Eye (tissue), 1 donor: ENCODE data around the gene CFAP99.
"Not testable (repeated sequence)": the region's sequence is repeated elsewhere in the genome, so short reads cannot be mapped to it uniquely, and the experiment has no call there.

Experiments
- DNase-seq: peaks from one replicate; pipeline ENCODE4 v3.0.0-alpha.2; 2015

The CFAP99 gene

DNA sequence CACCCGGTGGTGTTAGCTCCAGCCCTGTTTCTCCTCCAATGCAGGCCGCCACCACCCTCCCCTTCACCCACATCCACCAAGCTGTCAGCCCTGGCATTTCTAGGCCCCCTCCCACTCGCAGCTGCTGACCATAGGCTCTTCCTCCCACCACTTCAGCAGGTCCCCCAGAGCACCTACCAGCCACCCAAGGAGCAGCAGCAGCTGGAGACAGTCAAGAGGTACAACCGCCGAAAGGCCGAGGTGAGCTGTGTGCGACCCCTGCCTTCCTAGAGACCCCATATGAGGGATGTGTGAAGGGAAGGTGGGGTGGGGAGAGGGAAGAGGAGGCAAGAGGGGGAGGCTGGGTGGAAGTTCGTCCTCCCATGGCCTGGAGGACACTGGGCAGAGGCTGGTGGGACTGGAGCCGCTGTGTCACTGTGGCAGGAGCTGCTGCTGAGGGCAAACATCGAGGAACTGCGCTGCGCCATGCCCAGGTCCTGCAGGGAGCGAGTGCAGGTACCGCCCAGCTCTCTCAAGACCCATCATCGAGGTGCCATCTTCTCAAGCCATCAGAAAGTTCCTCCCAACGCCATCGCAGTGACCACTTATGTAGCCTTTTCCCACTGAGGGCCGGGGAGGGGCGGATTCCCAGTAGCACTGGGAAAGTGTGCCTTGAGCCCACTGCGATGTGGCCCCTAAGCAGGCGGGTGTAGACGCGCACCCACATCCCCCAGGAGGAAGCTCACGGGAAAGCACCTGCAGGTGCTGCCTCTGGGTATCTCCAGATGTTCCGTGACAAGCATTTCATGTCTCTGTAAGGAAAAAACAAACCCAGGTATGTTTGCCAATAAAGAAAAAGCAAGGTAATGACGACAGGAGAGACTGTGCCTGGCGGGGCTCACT, 31.0 kb downstream of the CFAP99 start:
- no peak for DNase-seq

DNA sequence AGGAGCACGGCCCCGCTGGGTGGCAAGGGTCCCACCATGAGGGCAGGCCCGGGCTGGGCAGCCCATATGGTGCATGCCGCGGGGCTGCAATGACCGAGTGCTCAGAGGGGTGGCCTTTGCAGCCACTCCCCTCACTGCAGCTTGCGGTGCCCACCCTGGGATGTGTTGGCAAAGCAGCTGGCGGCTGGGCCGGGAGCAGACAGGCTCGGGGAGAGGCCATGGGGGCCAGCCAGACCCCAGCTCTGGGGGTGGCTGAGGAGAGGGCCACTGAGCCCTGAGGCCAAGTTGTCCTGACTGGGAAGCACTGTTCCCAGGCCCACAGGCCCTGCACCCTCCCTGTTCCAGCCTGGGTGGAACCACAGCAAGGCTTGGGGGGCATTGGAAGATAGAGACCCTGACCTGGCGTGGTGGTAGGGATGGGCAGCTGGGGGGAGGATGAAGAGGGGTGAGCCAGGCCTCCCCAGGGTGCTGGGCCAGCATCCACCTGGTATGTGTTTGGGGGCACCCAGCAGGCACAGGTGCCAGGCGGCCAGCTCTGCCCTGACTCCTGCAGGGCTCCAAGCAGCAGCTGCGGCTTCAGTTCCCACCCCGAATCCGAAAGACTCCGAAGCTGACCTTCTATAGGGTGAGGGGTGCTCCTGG, 31.8 kb downstream of the CFAP99 start:
- DNase-seq, result no peak

DNA sequence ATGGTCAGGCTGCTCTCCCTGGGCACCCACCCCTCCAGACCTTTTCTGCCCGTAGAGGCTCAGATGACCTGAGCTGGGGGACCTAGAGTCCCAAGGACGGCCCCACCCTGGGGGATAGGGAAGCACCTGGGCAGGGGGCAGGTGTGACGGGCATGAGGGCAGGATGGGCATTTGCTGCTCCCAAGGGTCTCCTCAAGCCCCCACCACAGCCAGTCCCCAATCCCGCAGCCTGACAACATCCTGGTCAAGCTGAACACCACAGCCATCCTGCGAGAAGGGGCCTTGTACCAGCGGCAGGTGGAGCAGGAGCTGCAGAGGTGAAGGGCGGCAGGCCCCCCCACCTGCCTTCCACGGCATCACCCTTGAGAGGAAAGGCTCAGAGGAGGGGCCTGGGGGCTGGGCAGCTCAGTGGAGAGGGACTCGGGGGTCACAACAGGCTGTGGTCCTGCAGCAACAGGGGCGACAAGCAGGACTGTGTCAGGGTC, 32.3 kb downstream of the CFAP99 start:
- no peak for DNase-seq

DNA sequence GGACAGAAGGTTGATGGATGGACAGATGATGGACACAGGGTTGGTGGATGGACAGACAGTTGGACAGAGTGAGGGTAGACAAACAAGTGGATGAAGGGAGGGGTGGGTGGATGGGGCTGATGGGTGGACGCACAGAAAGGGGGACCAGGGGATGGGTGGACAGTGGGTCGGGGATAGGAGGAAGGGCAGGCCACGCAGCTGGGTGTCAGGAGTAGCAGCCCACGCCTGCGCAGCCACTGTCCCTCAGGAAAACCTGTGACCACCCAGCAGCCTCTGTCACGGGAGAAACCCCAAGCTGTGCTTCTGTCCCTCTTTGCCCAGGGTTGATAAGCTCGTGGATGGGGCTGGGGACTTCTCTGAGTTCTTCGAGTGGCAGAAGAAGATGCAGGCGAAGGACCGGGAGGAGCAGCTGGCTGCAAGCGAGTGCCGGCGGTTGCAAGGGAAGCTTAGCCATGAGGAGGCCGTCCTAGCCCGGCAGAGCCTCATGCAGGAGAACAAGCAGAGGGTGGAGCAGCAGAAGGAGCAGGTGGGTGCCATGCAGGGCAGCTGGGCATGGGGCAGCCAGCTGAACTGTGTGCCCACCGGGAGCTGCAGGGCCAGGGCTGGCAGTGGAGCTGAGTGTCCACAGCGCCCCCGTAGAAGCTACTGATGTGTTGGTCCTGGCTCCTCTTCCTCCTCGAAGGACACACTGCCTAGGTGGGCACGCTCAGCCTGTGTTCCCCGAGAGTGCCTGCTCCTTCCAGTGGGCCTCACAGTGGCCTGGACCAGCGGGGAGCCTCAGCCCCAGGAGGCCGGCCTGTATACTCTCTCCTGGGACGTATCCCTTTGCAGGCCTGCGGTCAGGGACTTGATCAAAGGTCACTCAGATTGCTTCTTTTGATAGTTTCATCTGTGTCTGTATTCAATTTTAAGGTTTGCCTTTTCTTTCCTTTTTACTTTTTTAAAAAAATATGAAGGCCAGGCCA, 33.3 kb downstream of the CFAP99 start:
- no peak for DNase-seq

DNA sequence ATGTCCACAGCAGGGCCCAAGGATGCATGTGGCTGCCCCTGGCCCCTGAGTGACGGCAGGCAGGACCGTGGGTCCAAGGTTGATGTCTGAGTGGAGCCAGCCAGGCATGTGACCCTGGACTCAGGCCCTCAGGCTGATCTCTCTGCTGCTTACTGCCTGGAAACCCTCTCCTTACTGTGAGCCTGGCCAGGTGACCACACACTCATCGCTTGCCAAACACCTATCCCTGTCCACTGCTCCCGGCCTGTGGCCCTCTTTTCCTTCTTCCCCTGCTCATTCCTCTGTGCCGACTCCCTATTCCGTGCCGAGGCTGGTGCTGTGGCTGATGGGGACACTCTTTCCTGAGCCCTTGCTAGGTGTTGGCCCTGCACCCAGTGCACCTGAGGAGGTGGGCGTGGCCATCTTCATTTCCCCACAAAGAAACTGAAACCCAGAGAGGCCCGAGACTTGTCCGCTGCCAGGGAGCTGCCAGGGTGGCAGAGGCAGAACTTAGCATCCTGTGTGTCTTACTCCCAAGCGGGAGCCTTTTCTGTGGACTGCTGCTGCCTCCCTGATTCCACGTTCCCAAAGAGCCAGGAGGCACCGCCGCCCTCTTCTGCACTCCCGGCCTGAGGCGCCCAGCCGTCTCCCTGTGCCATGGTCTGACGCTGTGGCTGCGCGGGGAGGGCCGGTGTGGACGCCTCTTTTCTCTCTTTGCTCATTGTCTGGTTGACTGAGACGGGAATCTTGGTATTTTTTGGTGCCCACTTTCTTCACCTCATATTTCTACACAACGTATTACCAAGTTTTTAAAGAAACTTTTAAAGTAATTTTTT, 38.9 kb downstream of the CFAP99 start:
- no peak for DNase-seq

DNA sequence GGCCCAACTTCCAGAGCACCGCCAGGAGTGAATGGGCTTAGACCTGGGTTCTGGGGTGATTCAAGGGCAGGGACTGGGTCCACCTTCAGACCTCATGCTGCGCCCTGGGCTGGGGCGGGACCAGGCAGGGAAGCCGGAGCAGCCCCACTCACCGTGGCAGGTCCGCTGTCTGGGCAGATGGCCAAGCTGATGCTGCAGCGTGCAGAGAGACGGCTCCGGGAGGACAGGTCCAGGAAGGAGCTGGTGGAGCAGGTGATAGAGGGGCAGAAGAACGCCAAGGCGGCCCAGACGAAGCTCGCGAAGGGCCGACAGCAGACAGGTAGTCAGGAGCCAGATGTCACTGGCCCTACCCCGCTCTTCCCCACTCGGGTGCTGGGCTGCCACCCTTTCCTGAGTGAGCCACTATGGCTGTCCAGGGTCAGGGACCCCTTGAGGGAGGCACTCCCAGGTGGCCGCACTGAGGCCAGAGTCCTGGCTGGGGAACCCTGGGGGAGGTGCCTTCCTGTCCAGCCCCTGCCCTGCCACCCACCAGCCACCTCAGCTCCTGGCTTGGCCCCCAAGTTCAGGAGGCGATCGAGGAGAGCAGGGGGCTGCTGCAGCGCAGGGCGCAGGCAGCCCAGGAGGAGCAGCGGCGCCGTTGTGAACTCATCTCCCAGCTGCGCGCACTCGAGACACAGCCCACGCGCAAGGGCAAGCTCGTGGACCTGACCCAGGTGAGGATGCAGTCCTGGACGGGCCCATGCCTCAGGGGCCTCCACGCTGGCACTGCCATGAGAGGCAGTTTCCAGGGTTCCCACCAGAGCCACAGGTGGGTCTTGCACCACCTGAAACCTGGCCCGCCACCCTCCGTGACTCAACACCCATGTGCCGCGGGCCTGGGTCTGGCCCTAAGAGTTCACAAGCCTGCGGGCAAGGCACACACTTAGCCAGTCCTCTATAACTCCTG, 40.1 kb downstream of the CFAP99 start:
- no peak for DNase-seq

DNA sequence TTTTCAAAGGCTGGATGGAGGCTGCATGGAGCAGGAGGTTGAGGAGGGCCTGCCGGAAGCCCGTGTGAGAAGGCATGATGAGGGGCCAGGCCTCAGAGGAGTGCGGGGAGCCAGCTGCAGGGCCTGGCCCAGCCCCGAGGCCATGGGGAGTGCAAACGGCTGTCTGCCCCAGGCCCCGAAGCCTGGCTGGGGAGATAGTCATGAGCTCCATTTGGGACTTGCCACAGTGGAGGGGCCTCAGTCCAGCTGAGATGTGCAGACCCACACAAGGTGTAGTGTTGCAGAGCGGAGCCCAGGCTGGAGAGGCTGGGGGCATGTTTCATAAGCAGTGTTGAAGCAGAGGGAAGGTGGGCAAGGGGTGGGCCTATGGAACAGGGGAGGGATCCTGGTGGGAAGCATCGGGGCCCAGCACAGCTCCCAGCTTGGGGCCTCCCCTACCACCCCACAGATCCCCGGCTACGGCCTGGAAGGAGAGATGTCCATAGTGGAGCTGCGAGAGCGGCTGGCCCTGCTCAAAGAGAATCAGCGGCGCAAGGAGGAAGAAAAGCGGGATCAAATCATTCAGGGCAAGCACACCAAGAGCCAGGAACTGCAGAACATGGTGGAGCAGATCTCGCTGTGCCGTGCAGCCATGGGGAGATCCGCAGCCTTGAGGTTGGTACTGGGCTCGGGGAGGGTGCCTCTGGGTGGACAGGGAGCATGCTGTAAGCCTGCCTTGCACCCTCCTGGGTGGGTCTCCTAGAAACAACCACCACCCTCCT, 41.0 kb downstream of the CFAP99 start:
- DNase-seq, result no peak

DNA sequence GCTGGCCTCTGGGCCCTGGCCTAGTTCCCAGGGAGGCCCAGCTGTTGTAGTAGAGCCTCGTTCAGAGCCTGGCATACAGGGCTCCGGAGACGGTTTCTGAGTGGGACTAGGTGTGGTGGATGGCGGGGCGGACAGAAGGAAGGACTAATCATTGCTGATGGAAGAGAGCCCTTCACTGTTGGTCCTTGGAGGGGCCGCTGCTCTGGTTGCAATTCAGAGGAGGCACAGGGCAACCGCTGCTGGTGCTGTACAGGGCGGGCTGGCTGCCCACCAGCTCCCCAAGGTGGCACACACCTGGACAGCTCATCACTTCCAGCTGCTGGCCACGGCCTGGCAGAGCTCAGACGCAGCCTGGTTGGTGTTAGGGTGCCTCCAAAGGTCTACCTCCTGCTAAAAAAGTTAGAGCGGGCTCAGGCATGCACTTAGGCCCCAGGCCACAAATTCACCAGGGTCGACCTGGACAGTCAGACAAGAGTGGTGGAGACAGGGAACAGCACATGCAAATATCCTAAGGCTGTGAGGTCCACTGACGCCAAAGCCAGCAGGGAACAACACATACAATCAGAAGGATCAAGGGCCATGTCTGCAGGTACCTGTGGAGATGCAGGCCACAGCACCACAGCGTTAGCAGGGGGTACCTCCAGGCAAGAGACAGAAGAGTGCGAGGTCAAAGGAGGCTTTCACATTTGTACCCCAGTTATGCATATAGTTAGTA, 42.6 kb downstream of the CFAP99 start:
- DNase-seq, result no peak

DNA sequence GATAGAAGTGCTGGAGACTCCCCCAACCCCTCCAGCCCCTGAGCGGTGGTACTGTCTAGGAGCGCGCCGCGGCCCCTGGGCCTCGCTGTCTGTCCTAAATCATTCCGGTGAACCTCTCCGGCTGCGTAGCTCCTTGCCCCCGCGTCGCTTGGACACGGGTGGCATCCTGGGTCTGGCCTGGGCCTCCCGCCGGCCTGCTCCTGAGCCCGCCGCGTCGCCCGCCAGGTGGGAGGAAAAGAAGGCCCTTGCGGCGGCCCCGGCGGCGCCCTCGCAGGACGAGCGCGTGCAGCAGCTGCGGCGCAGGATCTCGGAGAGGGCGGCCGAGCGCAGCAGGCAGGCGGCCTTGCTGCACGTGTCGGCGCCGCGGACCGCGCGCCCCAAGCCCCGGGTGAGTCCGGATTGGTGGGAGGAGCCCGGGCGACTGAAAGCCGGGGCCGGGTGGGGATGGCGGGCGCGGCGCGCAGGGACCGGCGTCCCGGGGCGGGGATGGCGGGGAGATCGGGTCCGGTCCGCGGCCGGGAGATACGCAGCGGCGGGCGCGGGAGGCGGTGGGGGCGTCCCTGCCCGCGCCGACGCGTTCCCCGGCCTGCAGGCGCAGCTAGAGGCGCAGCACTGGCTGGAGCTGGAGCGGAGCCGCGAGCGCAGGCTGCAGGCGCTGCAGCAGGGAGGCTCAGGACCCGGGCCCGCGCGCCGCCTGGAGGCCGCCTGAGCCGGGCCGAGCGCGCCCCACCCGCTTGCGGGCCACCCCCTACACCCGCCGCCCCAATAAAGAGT, 43.6 kb downstream of the CFAP99 start:
- DNase-seq, result peak; percentile 85

DNA sequence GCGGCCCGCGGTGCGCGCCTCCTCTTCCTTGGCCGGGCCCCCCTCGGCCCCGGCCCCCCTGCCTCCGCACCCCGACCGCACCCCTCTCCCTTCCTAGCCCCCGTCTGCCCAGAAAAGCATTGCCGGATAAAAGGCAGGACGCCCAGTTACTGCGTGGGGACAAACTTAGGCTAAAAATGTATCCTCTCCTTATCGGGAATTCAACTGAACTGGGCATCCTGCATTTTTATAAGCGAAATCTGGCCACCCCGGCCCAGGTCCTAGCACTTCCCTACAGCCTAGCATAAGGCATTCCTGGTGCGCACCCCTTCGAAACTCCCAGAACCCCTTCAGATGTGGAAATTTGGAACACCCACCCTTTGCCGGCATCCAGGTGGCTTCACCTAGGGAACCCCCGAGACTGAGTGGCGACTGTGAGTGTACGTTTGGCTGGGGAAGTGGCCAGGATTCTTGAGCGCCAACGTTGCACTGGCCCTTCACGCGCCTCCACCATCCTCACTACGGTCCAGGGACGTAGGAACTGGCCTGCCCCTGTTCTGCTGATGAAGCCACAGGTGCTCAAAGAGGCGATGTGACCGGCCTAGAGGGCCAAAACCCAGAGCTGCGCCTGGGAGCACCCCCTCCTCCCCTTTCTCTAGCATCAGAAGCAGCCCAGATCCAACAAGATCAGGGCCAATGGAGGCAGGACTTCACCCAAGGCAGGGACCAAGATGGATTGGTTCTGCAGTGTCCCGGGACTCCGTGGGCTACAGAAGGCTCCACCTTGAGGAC, 44.4 kb downstream of the CFAP99 start:
- peak; percentile 12 for DNase-seq

DNA sequence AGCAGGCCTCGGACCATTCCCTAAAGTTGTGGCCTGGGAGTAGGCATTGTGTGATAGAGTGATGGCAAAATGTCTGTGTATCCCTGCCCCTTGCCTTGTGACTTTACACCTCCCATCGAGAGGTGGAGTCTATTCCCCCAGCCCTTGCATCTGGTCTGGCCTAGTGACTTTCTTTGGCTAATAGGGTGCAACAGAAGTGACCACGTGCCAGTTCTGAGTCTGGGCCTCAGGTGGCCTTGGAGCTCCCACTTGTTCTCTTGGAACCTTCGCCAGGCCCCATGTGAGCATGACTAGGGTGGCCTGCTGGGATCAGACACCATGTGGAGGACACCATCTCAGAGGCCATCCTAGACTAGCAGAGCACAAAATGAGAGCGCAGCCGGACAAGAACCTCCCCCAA, 46.3 kb downstream of the CFAP99 start:
- DNase-seq, result no peak

DNA sequence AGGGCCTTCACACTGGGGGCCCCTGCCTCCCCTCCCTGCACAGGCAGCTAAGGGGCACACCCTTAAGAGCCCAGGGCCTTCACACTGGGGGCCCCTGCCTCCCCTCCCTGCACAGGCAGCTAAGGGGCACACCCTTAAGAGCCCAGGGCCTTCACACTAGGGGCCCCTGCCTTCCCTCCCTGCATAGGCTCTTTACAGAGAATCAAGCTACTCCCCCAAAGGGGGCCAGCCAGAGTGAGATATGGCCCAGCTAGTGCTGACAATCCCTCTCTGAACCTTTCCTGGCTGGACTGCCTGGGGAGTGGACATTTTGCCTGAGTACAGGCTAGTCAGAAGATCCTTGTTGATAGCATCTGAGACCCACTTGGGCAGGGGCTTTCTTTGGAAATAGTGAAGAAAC, 46.8 kb downstream of the CFAP99 start:
- DNase-seq, result not testable (repeated sequence)

DNA sequence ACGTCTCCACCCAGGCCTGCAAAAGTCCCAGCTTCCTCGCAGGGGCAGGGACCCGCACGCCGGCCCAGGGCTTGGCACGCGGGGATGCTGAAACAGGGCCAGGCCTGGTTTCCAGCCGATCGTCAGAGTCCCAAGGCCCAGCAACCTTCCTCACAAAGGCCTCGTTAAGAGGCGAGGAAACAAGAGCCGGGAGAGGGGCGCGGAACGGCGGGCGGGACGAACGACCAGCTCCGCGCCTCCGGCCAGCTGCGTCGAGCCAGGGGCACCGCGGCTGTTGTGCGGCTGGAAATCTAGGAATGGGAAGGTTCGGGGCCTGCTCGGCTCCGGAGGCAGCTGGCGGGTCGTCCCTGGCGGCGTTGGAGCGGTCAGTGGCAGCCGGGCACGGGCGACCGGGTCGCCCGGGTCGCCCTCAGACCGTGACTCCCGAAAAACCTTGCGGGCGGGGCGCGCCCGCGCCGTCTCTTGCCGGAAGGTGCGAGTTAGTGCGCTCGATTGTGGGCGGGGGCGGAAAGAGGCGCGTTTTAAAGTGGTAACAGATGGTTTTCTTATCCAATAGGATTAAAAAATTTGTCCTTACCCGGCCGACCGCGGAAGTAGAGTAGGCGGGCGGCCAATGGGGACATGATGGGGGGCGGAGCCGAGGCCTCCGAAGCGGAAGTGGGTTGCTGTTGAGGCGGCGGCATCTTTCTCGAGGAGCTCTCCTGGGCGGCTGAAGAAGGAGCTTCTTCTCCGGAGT, 49.9 kb downstream of the CFAP99 start, which contains the start of gene RNF4:
TSS of gene RNF4 (plus strand) at position 651 of the 736 bp plus-strand sequence. CDS start 21,388 bp downstream, outside the sequence.
- DNase-seq, result peak; percentile 98

DNA sequence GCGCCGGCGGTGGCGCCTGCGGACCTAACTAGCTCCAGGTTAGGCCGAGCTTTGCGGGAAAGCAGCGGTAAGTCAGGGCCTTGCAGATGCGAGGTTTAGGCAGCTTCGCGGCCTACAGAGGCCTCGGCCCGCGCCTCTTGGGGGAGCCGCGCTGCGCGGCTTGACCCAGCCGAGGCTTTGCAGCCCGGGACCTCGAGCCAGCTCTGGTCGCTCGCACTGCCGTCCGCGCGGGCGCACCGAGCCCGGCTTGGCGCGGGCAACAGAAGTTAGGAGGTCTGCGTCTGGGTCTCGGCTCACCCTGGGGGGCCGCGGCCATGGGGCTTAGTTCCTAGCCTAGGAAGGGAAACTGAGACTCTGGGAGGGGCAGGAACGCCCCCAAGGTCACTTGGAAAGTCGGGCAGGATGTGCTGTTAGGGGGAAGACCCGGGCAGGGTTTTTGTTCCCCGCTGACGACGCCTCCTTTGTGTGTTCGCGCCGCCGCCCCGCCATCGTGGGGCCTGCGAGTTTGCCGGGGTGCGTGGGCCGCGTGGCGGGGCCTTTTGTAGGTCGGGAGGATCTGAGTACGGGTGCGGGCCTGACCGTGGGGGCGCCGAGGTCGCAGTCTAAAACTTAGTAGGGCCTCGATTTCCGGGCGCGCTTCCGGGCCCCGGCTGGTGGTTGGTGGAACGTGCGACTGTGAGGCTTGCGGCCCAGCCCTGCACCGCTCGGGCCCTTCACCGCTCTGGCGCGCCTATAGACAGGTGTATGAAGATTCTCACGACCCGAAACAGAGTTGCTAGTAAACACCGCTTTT, 50.6 kb downstream of the CFAP99 start:
- DNase-seq, result no peak

DNA sequence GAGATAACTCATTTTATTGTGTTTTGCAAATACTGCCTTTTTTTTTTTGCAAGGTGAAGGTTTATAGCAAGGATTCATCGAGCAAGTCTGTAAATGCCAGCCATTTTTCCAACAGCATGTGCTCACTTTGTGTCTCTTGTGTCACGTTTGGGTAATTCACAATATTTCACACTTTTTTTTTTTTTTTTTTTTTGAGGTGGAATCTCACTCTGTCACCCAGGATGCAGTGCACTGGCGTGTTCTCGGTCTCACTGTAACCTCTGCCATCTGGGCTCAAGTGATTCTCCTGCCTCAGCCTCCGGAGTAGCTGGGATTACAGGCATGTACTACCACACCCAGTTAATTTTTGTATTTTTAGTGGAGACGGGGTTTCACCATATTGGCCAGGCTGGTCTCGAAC, 52.0 kb downstream of the CFAP99 start:
- DNase-seq, result no peak

DNA sequence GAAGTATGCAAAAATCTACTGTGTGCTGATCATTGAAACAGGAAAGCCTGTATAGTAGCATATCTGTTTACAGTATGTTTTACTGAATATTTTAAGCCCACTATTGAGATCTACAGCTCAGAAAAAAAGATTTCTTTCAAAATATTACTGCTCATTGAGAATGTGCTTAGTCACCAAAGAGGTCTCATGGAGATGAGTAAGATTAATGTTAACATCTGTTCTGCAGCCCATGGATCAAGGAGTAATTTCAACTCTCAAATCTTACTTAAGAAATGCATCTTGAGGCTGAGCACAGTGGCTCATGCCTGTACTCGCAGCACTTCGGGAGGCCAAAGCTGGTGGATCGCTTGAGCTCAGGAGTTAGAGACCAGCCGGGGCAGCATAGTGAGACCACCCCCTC, 53.4 kb downstream of the CFAP99 start:
- DNase-seq, result no peak
